Measurements from ENCODE around the gene SOX6.

GRCh38 chr11:16125796-16126195 lies 230.6 kb downstream of the SOX6 start:
- TF ChIP-seq EZH2 (IDR thresholded peaks at IDR 0.05; ENCODE audit: low read length, missing control alignments) (no peak), CTCF (conservative IDR thresholded peaks at IDR 0.05 in 1 of 2, IDR thresholded peaks at IDR 0.05 in 1 of 2; ENCODE audit: low read depth in 1 of 2, low read length in 2 of 2) (no peak)

Measured in fibroblast of lung (primary cell).